Sigmoid colon (tissue), 4 donors: ENCODE results near the gene NXPE4.

Source experiments
- POLR2AphosphoS5 ChIP-seq, 4 donors: sonication (generic); formaldehyde crosslinking; IDR thresholded peaks; one replicate each; pipeline ENCODE4 v1.6.1; 2017; ENCODE audit warnings: antibody characterized with exemption in 4 of 4
- TF ChIP-seq, protein P1 (sequence below), 4 experiments: fragments of 450-650 bp in 3 of 4; fragments of 200-600 bp in 1 of 4; IDR thresholded peaks; one replicate each; pipeline ENCODE4 v1.5.1; 2016 to 2019; ENCODE audit warnings: antibody characterized with exemption in 4 of 4, mild to moderate bottlenecking in 3 of 4, moderate library complexity in 2 of 4

DNA sequence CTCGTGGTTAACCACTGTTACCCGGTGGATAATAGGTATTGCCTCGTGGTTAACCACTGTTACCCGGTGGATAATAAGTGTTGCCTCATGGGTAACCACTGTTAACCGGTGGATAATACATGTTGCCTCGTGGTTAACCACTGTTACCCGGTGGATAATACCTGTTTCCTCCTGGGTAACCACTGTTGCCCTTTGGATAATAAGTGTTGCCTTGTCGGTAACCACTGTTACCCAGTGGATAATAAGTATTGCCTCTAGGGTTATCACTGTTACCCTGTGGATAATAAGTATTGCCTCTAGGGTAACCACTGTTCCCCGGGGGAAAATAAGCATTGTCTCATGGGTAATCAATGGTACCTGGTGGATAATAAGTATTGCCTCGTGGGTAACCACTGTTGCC, 15.0 kb upstream of the NXPE4 start:
- TF ChIP-seq, protein P1, sequence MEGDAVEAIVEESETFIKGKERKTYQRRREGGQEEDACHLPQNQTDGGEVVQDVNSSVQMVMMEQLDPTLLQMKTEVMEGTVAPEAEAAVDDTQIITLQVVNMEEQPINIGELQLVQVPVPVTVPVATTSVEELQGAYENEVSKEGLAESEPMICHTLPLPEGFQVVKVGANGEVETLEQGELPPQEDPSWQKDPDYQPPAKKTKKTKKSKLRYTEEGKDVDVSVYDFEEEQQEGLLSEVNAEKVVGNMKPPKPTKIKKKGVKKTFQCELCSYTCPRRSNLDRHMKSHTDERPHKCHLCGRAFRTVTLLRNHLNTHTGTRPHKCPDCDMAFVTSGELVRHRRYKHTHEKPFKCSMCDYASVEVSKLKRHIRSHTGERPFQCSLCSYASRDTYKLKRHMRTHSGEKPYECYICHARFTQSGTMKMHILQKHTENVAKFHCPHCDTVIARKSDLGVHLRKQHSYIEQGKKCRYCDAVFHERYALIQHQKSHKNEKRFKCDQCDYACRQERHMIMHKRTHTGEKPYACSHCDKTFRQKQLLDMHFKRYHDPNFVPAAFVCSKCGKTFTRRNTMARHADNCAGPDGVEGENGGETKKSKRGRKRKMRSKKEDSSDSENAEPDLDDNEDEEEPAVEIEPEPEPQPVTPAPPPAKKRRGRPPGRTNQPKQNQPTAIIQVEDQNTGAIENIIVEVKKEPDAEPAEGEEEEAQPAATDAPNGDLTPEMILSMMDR (IDR thresholded peaks at IDR 0.05): no peak
- no peak for TF ChIP-seq POLR2AphosphoS5 (IDR thresholded peaks at IDR 0.05)
